NCI-H226 (cell line): ENCODE data around the gene DCAF15.

ENCODE experiments used
- DNase-seq: peaks from one replicate; pipeline ENCODE4 v3.0.0-alpha.2; 2015

Gene DCAF15

DNA sequence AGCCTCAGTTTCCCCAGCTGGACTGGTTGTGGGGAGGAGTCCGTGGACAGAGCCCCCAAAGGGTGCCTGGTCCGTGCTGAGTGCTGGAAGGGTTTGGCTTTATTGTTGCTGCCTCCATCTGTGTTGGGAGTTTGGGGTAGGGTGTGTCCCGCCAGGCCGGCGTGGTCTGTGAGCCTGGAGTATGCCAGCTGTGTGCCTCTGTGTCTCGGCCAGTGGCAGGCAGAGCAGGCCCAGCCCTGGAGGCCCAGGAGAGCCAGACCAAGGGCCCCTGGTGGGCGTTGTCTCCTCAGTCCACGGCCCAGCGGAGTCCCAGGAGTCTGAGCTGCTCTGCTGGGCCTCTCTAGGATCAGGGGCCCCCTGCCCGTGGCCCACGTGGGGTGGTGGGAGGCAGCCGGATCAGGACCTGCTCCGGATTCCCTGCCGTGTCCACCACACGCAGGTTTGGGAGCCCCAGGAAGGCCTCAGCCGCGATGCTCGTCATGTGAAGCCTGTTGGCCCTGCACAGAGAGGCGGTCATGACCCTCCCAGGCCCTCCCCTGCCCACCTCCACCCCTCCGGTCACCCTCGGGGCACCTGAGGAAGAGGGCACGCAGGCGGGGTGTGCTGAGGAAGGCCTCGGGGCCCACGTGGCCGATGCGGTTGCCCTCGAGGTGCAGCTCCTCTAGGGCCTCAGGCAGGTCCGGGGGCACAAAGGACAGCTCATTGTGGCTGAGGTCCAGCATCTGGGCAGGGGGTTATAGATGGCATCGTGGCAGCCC lies 20.7 kb upstream of the DCAF15 start:
- DNase-seq, result no peak

DNA sequence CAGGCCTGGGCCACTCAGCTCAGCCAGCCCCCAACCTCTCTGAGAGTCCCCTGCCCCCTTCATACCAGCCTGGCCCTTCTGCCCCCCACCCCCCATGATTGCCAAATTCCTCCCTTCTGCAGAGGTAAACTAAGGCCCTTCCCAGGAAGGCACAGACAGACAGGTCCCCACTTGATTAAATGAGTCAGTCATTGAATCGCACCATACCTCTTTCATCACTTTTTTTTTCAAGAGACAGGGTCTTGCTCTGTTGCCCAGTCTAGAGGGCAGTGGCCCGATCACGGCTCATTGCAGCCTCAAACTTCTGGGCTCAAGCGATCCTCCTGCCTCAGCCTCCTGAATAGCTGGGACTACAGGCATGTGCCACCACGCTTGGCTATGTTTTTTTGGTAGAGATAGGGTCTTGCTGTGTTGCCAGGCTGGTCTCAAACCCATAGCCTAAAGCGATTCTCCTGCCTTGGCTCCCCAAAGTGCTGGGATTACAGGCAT lies 20.1 kb upstream of the DCAF15 start:
- DNase-seq, result no peak

DNA sequence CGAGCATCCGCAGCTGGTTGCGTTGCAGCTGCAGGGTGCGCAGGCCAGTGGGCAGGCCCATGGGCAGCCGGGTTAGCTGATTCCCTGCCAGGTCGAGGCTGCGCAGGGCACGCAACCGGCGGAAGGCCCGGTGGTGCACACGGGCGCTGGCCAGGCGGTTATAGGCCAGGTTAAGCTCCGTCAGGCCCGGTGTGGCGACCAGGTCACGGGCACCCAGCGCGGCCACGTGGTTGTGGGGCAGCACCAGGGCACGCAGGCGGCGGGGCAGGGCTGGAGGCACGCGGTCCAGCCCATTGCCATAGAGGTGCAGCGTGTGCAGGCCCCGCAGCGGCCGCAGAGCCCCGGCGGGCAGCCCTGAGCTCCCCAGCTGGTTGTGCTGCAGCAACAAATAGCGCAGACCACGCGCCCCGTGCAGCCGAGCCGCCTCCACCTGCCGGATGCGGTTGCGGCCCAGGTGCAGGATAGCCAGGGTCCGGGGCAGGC lies 19.4 kb upstream of the DCAF15 start:
- DNase-seq, result no peak

DNA sequence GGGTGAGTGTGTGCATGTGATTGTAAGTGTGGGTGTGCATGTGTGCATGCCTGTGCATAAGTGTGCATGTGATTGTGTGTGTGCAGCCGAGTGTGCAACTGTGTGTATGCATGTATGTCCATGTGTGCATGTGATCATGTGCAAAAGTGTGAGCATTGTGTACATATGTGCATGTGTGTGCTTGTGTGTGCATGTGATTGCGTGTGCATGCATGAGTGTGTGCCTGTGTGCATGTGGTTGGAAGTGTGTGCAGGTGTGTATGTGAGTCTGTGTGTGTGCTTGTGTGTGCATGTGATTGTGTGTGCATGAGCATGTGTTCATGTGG lies 17.6 kb upstream of the DCAF15 start:
- no peak for DNase-seq

GRCh38 chr19:13935765-13936510 lies 16.4 kb upstream of the DCAF15 start:
- DNase-seq, result no peak

- no peak for DNase-seq
These were observed 14.6 kb upstream of the DCAF15 start for GRCh38 chr19:13937479-13938300.

GRCh38 chr19:13938301-13939064 lies 13.8 kb upstream of the DCAF15 start, which contains the start of gene PODNL1:
PODNL1 (minus strand) TSS chr19:13938417; CDS start chr19:13938181, 236 bp downstream.
- DNase-seq, result peak; percentile 45

- peak; percentile 6 for DNase-seq
These were observed 10.2 kb upstream of the DCAF15 start for GRCh38 chr19:13942023-13942684.

GRCh38 chr19:13946414-13946813 lies 5.9 kb upstream of the DCAF15 start:
- DNase-seq, result no peak

GRCh38 chr19:13951043-13951442 lies 1.3 kb upstream of the DCAF15 start:
- no peak for DNase-seq

- no peak for DNase-seq
These were observed 533 bp upstream of the DCAF15 start for GRCh38 chr19:13951799-13952153.

DNA sequence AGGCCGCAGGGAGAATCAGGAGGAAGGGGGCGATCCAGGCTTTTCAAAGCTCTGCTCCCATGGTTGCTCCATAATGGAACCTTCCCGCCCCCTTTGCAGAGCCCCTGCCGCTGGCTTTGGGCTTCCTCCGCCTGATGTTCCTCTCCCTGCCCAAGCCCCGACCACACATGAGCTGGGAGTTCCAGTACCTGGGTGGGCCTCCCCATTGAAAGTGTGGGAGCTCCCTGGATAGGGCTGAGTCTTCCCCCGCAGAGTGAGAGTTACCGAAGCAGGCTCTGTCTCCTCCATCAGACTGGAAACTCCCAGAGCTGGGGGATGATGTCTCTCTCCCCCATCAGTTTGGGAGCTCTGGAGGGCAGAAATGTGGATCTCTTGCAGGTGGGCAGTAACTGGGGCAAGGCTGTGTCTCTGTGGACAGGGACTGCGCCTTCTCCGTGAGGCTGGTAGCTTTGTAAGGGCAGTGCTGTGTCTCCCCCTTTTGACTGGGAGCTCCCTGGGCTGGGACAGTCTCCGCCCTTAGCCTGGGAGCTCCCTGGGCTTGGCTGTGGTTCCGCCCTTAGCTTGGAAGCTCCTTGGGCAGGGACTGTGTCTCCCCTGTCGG lies 722 bp downstream of the DCAF15 start:
- DNase-seq, result peak; percentile 22

DNA sequence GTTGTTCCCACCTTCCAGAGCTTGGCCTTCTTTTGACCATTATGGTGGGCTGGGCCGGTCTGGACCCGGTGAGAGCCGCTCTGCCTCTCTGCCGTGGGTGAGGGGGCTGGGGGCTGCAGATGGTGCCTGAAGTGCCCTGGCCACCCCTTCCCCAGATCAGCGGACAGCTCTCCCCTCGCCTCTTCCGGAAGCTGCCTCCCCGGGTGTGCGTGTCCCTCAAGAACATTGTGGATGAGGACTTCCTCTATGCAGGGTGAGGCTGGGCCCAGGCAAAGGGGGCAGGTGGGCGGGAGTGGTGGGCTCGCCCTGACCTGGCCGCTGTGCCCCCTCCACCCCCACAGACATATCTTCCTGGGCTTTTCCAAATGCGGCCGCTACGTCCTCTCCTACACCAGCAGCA lies 1.9 kb downstream of the DCAF15 start:
- DNase-seq, result no peak

GRCh38 chr19:13955662-13956364 lies 3.5 kb downstream of the DCAF15 start:
- DNase-seq, result no peak

DNA sequence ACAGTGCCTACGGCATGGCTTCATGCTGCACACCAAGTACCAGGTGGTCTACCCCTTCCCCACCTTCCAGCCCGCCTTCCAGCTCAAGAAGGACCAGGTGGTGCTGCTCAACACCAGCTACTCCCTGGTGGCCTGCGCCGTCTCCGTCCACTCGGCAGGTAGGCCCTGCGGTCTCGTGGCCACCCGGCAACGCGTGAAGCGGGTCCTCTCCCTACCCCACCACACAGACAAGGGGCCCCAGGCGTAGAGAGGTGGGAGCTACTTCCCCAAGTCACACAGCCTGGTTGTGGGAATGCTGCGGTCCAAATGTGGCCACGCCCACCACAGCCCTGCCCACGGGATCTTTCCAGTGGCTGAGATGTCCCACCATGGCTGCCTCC lies 4.0 kb downstream of the DCAF15 start:
- no peak for DNase-seq

DNA sequence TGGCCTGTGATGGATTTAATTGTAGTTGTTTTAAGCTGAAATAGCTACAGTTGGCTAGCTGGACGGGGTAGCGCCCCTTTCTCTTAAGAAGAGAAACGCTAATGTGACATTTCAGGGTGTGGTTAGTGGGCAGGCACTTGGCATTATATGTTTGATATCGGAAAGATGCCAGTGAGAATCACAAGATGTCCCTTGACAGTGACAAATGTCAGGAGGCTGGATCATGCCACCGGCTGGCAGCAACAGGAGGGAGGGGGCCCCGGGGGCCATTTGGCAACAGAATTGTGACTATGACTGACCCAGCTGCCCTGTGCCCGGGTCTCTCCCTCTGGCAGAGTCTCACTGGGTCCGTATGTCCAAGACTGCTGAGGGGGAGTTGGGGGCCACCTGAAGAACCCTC lies 4.7 kb downstream of the DCAF15 start:
- no peak for DNase-seq

DNA sequence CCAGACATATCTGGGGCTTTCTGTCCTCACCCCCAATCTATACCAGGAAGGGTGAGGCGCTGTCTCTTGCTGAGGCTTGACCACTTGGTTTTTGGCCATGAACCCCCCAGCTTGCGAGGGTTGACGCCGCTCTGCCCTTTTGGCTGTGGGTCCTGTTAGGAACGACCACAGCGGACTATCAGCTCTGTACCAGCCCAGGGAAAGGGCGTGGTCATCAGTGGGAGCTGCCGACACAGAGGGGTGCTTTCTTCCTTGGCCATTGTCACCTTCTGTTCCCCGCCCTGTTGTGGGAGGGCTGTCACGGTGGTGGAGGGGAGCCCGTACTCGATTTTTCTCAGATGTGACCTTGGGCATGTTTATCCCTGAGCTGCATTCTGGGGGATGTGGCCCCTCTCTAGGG lies 5.7 kb downstream of the DCAF15 start:
- DNase-seq, result no peak

- DNase-seq, result no peak
These were observed 7.0 kb downstream of the DCAF15 start for GRCh38 chr19:13959141-13959961.

- DNase-seq, result no peak
These were observed 7.9 kb downstream of the DCAF15 start for GRCh38 chr19:13959962-13960862.
